T-helper 1 cell treated with Interleukin-12 subunit alpha and Interleukin-12 subunit beta and Interleukin-4 antibody, amounts not matched to agents 30 μg/mL and 1 μg/mL, for 36 hours (primary cell): ENCODE data around the gene DRP2.
"Not testable (repeated sequence)": the region's sequence is repeated elsewhere in the genome, so short reads cannot be mapped to it uniquely, and the experiment has no call there.

Experiments
- H3K27ac Mint-ChIP-seq: one replicate; pipeline ENCODE4 v1.8.0; 2021; ENCODE audit warnings: mild to moderate bottlenecking, mixed read lengths
- H3K27me3 Mint-ChIP-seq: one replicate; pipeline ENCODE4 v1.8.0; 2021; ENCODE audit warnings: low read depth, mixed read lengths
- H3K36me3 Mint-ChIP-seq: one replicate; pipeline ENCODE4 v1.8.0; 2021; ENCODE audit warnings: low read depth, mixed read lengths
- H3K4me1 Mint-ChIP-seq: one replicate; pipeline ENCODE4 v1.8.0; 2021; ENCODE audit warnings: low read depth, mixed read lengths
- H3K4me3 Mint-ChIP-seq: one replicate; pipeline ENCODE4 v1.8.0; 2021; ENCODE audit warnings: mild to moderate bottlenecking, moderate library complexity, mixed read lengths
- H3K9me3 Mint-ChIP-seq: one replicate; pipeline ENCODE4 v1.8.0; 2021; ENCODE audit warnings: mixed read lengths

The DRP2 gene

GRCh38 chrX:101274198-101274597 lies 54.6 kb downstream of the DRP2 start:
- H3K4me1 Mint-ChIP-seq, result no peaks in the 10 kb centered on the region
- H3K9me3 Mint-ChIP-seq, result no peaks in the 10 kb centered on the region
- H3K36me3 Mint-ChIP-seq, result no peaks in the 10 kb centered on the region

GRCh38 chrX:101276238-101276637 lies 56.7 kb downstream of the DRP2 start:
- no peaks in the 10 kb centered on the region for H3K4me1 Mint-ChIP-seq
- H3K4me3 Mint-ChIP-seq, result no peak overlapping the region
- H3K27ac Mint-ChIP-seq, result no peak overlapping the region
- no peaks in the 10 kb centered on the region for H3K27me3 Mint-ChIP-seq
- H3K36me3 Mint-ChIP-seq, result no peaks in the 10 kb centered on the region
- no peaks in the 10 kb centered on the region for H3K9me3 Mint-ChIP-seq

More at GRCh38 chrX:101274198-101274597, 54.6 kb downstream of the DRP2 start:
- Mint-ChIP-seq H3K4me3 (no peak overlapping the region), H3K27me3 (no peaks in the 10 kb centered on the region), H3K27ac (no peak overlapping the region)

- Mint-ChIP-seq H3K36me3 (no peaks in the 10 kb centered on the region), H3K4me1 (no peaks in the 10 kb centered on the region), H3K4me3 (no peak overlapping the region), H3K27me3 (peaks cover 8% of the 10 kb centered on the region), H3K9me3 (no peaks in the 10 kb centered on the region), H3K27ac (no peak overlapping the region)
Observed at GRCh38 chrX:101287402-101287801, 67.8 kb downstream of the DRP2 start.

- Mint-ChIP-seq H3K36me3 (no peaks in the 10 kb centered on the region), H3K4me3 (no peak within 1 kb of the TSS), H3K9me3 (no peaks in the 10 kb centered on the region), H3K27me3 (peaks cover 13% of the 10 kb centered on the region), H3K4me1 (no peaks in the 10 kb centered on the region), H3K27ac (no peak within 1 kb of the TSS)
Observed at GRCh38 chrX:101290957-101291603, 71.5 kb downstream of the DRP2 start, which contains the start of gene TAF7L. TSS of gene TAF7L (minus strand) at chrX:101291334. CDS start at chrX:101287543, 3,791 bp downstream.

GRCh38 chrX:101295603-101296002 lies 76.0 kb downstream of the DRP2 start:
- H3K4me3 Mint-ChIP-seq, H3K27me3 Mint-ChIP-seq, H3K27ac Mint-ChIP-seq, H3K9me3 Mint-ChIP-seq, H3K4me1 Mint-ChIP-seq, H3K36me3 Mint-ChIP-seq: not testable (repeated sequence)

- no peaks in the 10 kb centered on the region for H3K36me3 Mint-ChIP-seq
- H3K4me3 Mint-ChIP-seq, result no peak overlapping the region
- H3K4me1 Mint-ChIP-seq, result no peaks in the 10 kb centered on the region
- no peak overlapping the region for H3K27ac Mint-ChIP-seq
- H3K9me3 Mint-ChIP-seq, result no peaks in the 10 kb centered on the region
- no peaks in the 10 kb centered on the region for H3K27me3 Mint-ChIP-seq
Observed at GRCh38 chrX:101303790-101304189, 84.2 kb downstream of the DRP2 start.
